Measurements from ENCODE around the gene CYP26A1.
"Not testable (repeated sequence)": the region's sequence is repeated elsewhere in the genome, so short reads cannot be mapped to it uniquely, and the experiment has no call there.

CYP26A1 gene

GRCh38 chr10:93081834-93082233 lies 8.1 kb downstream of the CYP26A1 start:
- no peak for DNase-seq

- DNase-seq = no peak
Measured at GRCh38 chr10:93083743-93084539, 10.2 kb downstream of the CYP26A1 start.

- DNase-seq = no peak
Measured at GRCh38 chr10:93085272-93085859, 11.7 kb downstream of the CYP26A1 start.

GRCh38 chr10:93086289-93086688 lies 12.6 kb downstream of the CYP26A1 start:
- no peak for DNase-seq

- no peak for DNase-seq
Measured at GRCh38 chr10:93087846-93088245, 14.2 kb downstream of the CYP26A1 start.

GRCh38 chr10:93088466-93088865 lies 14.8 kb downstream of the CYP26A1 start:
- no peak for DNase-seq

- DNase-seq = no peak
Measured at GRCh38 chr10:93090619-93091018, 16.9 kb downstream of the CYP26A1 start.

- DNase-seq = no peak
Measured at GRCh38 chr10:93091960-93092359, 18.3 kb downstream of the CYP26A1 start.

- DNase-seq = no peak
Measured at GRCh38 chr10:93095225-93095624, 21.5 kb downstream of the CYP26A1 start.

GRCh38 chr10:93096901-93097300 lies 23.2 kb downstream of the CYP26A1 start:
- no peak for DNase-seq

- no peak for DNase-seq
Measured at GRCh38 chr10:93097386-93097785, 23.7 kb downstream of the CYP26A1 start.

- no peak for DNase-seq
Measured at GRCh38 chr10:93098816-93099215, 25.1 kb downstream of the CYP26A1 start.

- DNase-seq = no peak
Measured at GRCh38 chr10:93099670-93100069, 26.0 kb downstream of the CYP26A1 start.

GRCh38 chr10:93101148-93101547 lies 27.5 kb downstream of the CYP26A1 start:
- DNase-seq = not testable (repeated sequence)

GRCh38 chr10:93103953-93104352 lies 30.3 kb downstream of the CYP26A1 start:
- DNase-seq = no peak

GRCh38 chr10:93106631-93107072 lies 33.0 kb downstream of the CYP26A1 start:
- DNase-seq = no peak

GRCh38 chr10:93110472-93111146 lies 36.9 kb downstream of the CYP26A1 start:
- no peak for DNase-seq

GRCh38 chr10:93113042-93113441 lies 39.3 kb downstream of the CYP26A1 start:
- DNase-seq = no peak

- DNase-seq = peak; percentile 2
Measured at GRCh38 chr10:93115661-93116383, 42.1 kb downstream of the CYP26A1 start.

- DNase-seq = no peak
Measured at GRCh38 chr10:93121311-93121710, 47.6 kb downstream of the CYP26A1 start.

GRCh38 chr10:93123766-93124165 lies 50.1 kb downstream of the CYP26A1 start:
- DNase-seq = no peak

- no peak for DNase-seq
Measured at GRCh38 chr10:93124580-93125318, 51.1 kb downstream of the CYP26A1 start.
